SIG-M5 treated with dmso at 0.1 percent for 504 hours (cell line): ENCODE data around the gene SETMAR.

ENCODE experiments used
- DNase-seq: peaks from one replicate; lab custom pipeline; 2025; ENCODE audit not compliant: unreplicated experiment; lab: John Stamatoyannopoulos, UW

Gene SETMAR

GRCh38 chr3:4351164-4351855 lies 48.1 kb downstream of the SETMAR start:
- DNase-seq, result no peak

- DNase-seq, result no peak
Observed at GRCh38 chr3:4351872-4352271, 48.7 kb downstream of the SETMAR start.

GRCh38 chr3:4355401-4356219 lies 52.4 kb downstream of the SETMAR start:
- no peak for DNase-seq

GRCh38 chr3:4356220-4356540 lies 53.0 kb downstream of the SETMAR start:
- no peak for DNase-seq

GRCh38 chr3:4356546-4357410 lies 53.6 kb downstream of the SETMAR start:
- no peak for DNase-seq

- no peak for DNase-seq
Observed at GRCh38 chr3:4358273-4358672, 55.1 kb downstream of the SETMAR start.

- no peak for DNase-seq
Observed at GRCh38 chr3:4359805-4360502, 56.8 kb downstream of the SETMAR start.

GRCh38 chr3:4360817-4361216 lies 57.6 kb downstream of the SETMAR start:
- DNase-seq, result no peak

GRCh38 chr3:4362523-4362922 lies 59.4 kb downstream of the SETMAR start:
- DNase-seq, result no peak
